ENCODE results near the gene RHBDD2. TPM values are rescaled to one million over a fixed set of nuclear protein-coding genes. Genes with fewer than 3 reads are reported as not detected.

Gene RHBDD2
- total and polyA plus RNA-seq, 2 experiments from 2014 or later = 61.1 to 178 TPM

GRCh38 chr7:75915416-75916156 lies 36.8 kb downstream of the RHBDD2 start:
- H3K36me3 ChIP-seq (replicated peaks; ENCODE audit: insufficient read depth, low read depth) = no peaks in the 10 kb centered on the region
- H3K27ac ChIP-seq = peak overlapping the region; percentile 87
- H3K4me3 ChIP-seq = peak overlapping the region; percentile 85
- peak; percentile 44 for DNase-seq (ENCODE audit: low spot score)
- H3K4me2 ChIP-seq = peak overlapping the region; percentile 94
- H3K9me3 ChIP-seq (ENCODE audit: low read depth) = no peaks in the 10 kb centered on the region
- peaks cover 54% of the 10 kb centered on the region for H3K79me2 ChIP-seq
- H3K27me3 ChIP-seq = no peaks in the 10 kb centered on the region
- H3K9me2 ChIP-seq (replicated peaks; ENCODE audit: insufficient read depth) = no peaks in the 10 kb centered on the region
- TF ChIP-seq EZH2phosphoT487 (IDR thresholded peaks at IDR 0.05; ENCODE audit: low read depth, severe bottlenecking, unreplicated experiment) (no peak), EZH2 (IDR thresholded peaks at IDR 0.05; ENCODE audit: borderline replicate concordance) (no peak)
- TF ChIP-seq, protein P1, sequence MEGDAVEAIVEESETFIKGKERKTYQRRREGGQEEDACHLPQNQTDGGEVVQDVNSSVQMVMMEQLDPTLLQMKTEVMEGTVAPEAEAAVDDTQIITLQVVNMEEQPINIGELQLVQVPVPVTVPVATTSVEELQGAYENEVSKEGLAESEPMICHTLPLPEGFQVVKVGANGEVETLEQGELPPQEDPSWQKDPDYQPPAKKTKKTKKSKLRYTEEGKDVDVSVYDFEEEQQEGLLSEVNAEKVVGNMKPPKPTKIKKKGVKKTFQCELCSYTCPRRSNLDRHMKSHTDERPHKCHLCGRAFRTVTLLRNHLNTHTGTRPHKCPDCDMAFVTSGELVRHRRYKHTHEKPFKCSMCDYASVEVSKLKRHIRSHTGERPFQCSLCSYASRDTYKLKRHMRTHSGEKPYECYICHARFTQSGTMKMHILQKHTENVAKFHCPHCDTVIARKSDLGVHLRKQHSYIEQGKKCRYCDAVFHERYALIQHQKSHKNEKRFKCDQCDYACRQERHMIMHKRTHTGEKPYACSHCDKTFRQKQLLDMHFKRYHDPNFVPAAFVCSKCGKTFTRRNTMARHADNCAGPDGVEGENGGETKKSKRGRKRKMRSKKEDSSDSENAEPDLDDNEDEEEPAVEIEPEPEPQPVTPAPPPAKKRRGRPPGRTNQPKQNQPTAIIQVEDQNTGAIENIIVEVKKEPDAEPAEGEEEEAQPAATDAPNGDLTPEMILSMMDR (IDR thresholded peaks at IDR 0.05; ENCODE audit: poor library complexity) = no peak
- 2% methylated on average over 32 of the region's 32 CpGs for WGBS (ENCODE audit: low lambda C conversion rate, missing lambda C conversion rate)
- H3K4me1 ChIP-seq (ENCODE audit: insufficient read depth) = peaks cover 14% of the 10 kb centered on the region
- H4K20me1 ChIP-seq (ENCODE audit: insufficient read depth, poor library complexity, severe bottlenecking) = peaks cover 3% of the 10 kb centered on the region
- peak overlapping the region; percentile 50 for H2AFZ ChIP-seq

GRCh38 chr7:75916259-75916658 lies 37.4 kb downstream of the RHBDD2 start:
- Histone ChIP-seq H2AFZ (no peak overlapping the region), H3K36me3 (replicated peaks; ENCODE audit: insufficient read depth, low read depth) (no peaks in the 10 kb centered on the region), H3K27ac (peak overlapping the region; percentile 87), H3K9me2 (replicated peaks; ENCODE audit: insufficient read depth) (no peaks in the 10 kb centered on the region), H3K9me3 (ENCODE audit: low read depth) (no peaks in the 10 kb centered on the region), H3K27me3 (no peaks in the 10 kb centered on the region), H3K4me3 (peak overlapping the region; percentile 85), H4K20me1 (ENCODE audit: insufficient read depth, poor library complexity, severe bottlenecking) (peaks cover 3% of the 10 kb centered on the region), H3K4me2 (peak overlapping the region; percentile 94), H3K79me2 (peaks cover 61% of the 10 kb centered on the region), H3K4me1 (ENCODE audit: insufficient read depth) (peaks cover 15% of the 10 kb centered on the region)
- TF ChIP-seq EZH2phosphoT487 (IDR thresholded peaks at IDR 0.05; ENCODE audit: low read depth, severe bottlenecking, unreplicated experiment) = no peak
- TF ChIP-seq, protein P1 (IDR thresholded peaks at IDR 0.05; ENCODE audit: poor library complexity) = no peak
- no peak for TF ChIP-seq EZH2 (IDR thresholded peaks at IDR 0.05; ENCODE audit: borderline replicate concordance)
- 57% methylated on average over 5 of the region's 5 CpGs for WGBS (ENCODE audit: low lambda C conversion rate, missing lambda C conversion rate)
- no peak for DNase-seq (ENCODE audit: low spot score)

- Histone ChIP-seq H3K4me2 (peak overlapping the region; percentile 94), H3K9me2 (replicated peaks; ENCODE audit: insufficient read depth) (no peaks in the 10 kb centered on the region), H3K27me3 (no peaks in the 10 kb centered on the region), H3K79me2 (peaks cover 68% of the 10 kb centered on the region), H4K20me1 (ENCODE audit: insufficient read depth, poor library complexity, severe bottlenecking) (peaks cover 3% of the 10 kb centered on the region), H3K9me3 (ENCODE audit: low read depth) (no peaks in the 10 kb centered on the region), H2AFZ (no peak overlapping the region), H3K4me3 (no peak overlapping the region), H3K36me3 (replicated peaks; ENCODE audit: insufficient read depth, low read depth) (no peaks in the 10 kb centered on the region), H3K4me1 (ENCODE audit: insufficient read depth) (peaks cover 18% of the 10 kb centered on the region), H3K27ac (peak overlapping the region; percentile 87)
- TF ChIP-seq EZH2 (IDR thresholded peaks at IDR 0.05; ENCODE audit: borderline replicate concordance) (no peak), EZH2phosphoT487 (IDR thresholded peaks at IDR 0.05; ENCODE audit: low read depth, severe bottlenecking, unreplicated experiment) (no peak)
- TF ChIP-seq, protein P1 (IDR thresholded peaks at IDR 0.05; ENCODE audit: poor library complexity) = no peak
- no peak for DNase-seq (ENCODE audit: low spot score)
- WGBS (ENCODE audit: low lambda C conversion rate, missing lambda C conversion rate) = 88% methylated on average over 11 of the region's 11 CpGs
Observed at GRCh38 chr7:75916685-75917634, 38.1 kb downstream of the RHBDD2 start.
